ENCODE measurements around the gene ZNF593OS.

- TF ChIP-seq TAF1 (conservative IDR thresholded peaks at IDR 0.05) (no peak), CTCF (IDR thresholded peaks at IDR 0.05; ENCODE audit: low read depth, low read length, missing input control) (no peak), RXRA (IDR thresholded peaks at IDR 0.05) (no peak), MAX (IDR thresholded peaks at IDR 0.05) (no peak), NR2F2 (IDR thresholded peaks at IDR 0.05) (no peak), YY1 (IDR thresholded peaks at IDR 0.05) (no peak), REST (IDR thresholded peaks at IDR 0.05) (no peak), JUND (IDR thresholded peaks at IDR 0.05) (no peak), GABPA (IDR thresholded peaks at IDR 0.05 in 1 of 2, conservative IDR thresholded peaks at IDR 0.05 in 1 of 2) (no peak), ZBTB33 (IDR thresholded peaks at IDR 0.05) (no peak), EGR1 (IDR thresholded peaks at IDR 0.05; ENCODE audit: low read depth in 2 of 2) (no peak), ATF3 (IDR thresholded peaks at IDR 0.05) (no peak), RAD21 (IDR thresholded peaks at IDR 0.05) (no peak)
These were observed 10.0 kb downstream of the ZNF593OS start for GRCh38 chr1:26161415-26162219.

Data from liver (tissue), 3 donors.